H9 (cell line): Measurements from ENCODE around the gene APOL6. TPM values are rescaled to one million over a fixed set of nuclear protein-coding genes. Genes with fewer than 3 reads are reported as not detected.

Experiments
- DNase-seq: peaks from one replicate; pipeline ENCODE4 v3.0.0-alpha.2; 2017
- H2AFZ ChIP-seq: one replicate; pipeline ENCODE4 v1.6.1; 2013; ENCODE audit warnings: mild to moderate bottlenecking, low read length, control low read depth, moderate library complexity
- H2AK5ac ChIP-seq: 2 replicates; pipeline ENCODE4 v1.6.1; 2013; ENCODE audit warnings: low read length, control low read depth, mixed read lengths; ENCODE audit not compliant: insufficient read length
- H2BK120ac ChIP-seq: one replicate; pipeline ENCODE4 v1.6.1; 2013; ENCODE audit warnings: low read depth, mild to moderate bottlenecking, low read length, control low read depth, inconsistent platforms; ENCODE audit not compliant: poor library complexity, severe bottlenecking
- H2BK12ac ChIP-seq: 2 replicates; pipeline ENCODE4 v1.6.1; 2013; ENCODE audit warnings: low read length, control low read depth, mixed read lengths, low read depth; ENCODE audit not compliant: insufficient read length
- H2BK15ac ChIP-seq: 2 replicates; pipeline ENCODE4 v1.6.1; 2013; ENCODE audit warnings: low read depth, low read length, control low read depth
- H2BK20ac ChIP-seq: one replicate; pipeline ENCODE4 v1.6.1; 2013; ENCODE audit warnings: low read depth, mild to moderate bottlenecking, low read length, control low read depth, inconsistent platforms; ENCODE audit not compliant: poor library complexity, severe bottlenecking
- H2BK5ac ChIP-seq: 2 replicates; pipeline ENCODE4 v1.6.1; 2013; ENCODE audit warnings: low read length, control low read depth, mixed read lengths; ENCODE audit not compliant: insufficient read length
- H3K14ac ChIP-seq: 2 replicates; pipeline ENCODE4 v1.6.1; 2013; ENCODE audit warnings: low read length, control low read depth; ENCODE audit not compliant: insufficient read depth
- H3K18ac ChIP-seq: 2 replicates; pipeline ENCODE4 v1.6.1; 2013; ENCODE audit warnings: low read depth, mild to moderate bottlenecking, mixed read lengths, low read length, control low read depth; ENCODE audit not compliant: insufficient read length
- H3K23ac ChIP-seq: 2 replicates; pipeline ENCODE4 v1.6.1; 2013; ENCODE audit warnings: low read length, control low read depth, mixed read lengths, low read depth; ENCODE audit not compliant: insufficient read length
- H3K23me2 ChIP-seq: 2 replicates; pipeline ENCODE4 v1.6.1; 2013; ENCODE audit warnings: low read depth, mild to moderate bottlenecking, mixed read lengths, low read length, control low read depth; ENCODE audit not compliant: insufficient read length, poor library complexity, severe bottlenecking
- H3K27ac ChIP-seq: 2 replicates; pipeline ENCODE4 v1.5.1; 2013; ENCODE audit warnings: low read length, control low read depth, mixed read lengths, low read depth; ENCODE audit not compliant: insufficient read length
- H3K27me3 ChIP-seq: 2 replicates; pipeline ENCODE4 v1.6.1; 2013; ENCODE audit warnings: low read length, control low read depth, inconsistent platforms; ENCODE audit not compliant: insufficient read depth
- H3K4ac ChIP-seq: 2 replicates; pipeline ENCODE4 v1.6.1; 2013; ENCODE audit warnings: low read depth, mild to moderate bottlenecking, control low read depth, inconsistent platforms, low read length, moderate library complexity
- H3K4me1 ChIP-seq: 2 replicates; pipeline ENCODE4 v1.6.1; 2013; ENCODE audit warnings: low read length, control low read depth, inconsistent platforms; ENCODE audit not compliant: insufficient read depth
- H3K4me2 ChIP-seq: 2 replicates; pipeline ENCODE4 v1.6.1; 2013; ENCODE audit warnings: low read length, control low read depth, mixed read lengths; ENCODE audit not compliant: insufficient read length, insufficient read depth
- H3K56ac ChIP-seq: 2 replicates; pipeline ENCODE4 v1.6.1; 2013; ENCODE audit warnings: low read depth, mild to moderate bottlenecking, mixed read lengths, low read length, control low read depth; ENCODE audit not compliant: insufficient read length
- H3K79me1 ChIP-seq: 2 replicates; pipeline ENCODE4 v1.6.1; 2013; ENCODE audit warnings: low read depth, mild to moderate bottlenecking, moderate library complexity, low read length, control low read depth, inconsistent platforms; ENCODE audit not compliant: insufficient read depth, poor library complexity, severe bottlenecking
- H3K79me2 ChIP-seq: 2 replicates; pipeline ENCODE4 v1.6.1; 2013; ENCODE audit warnings: low read length, control low read depth, inconsistent platforms; ENCODE audit not compliant: insufficient read depth
- H3K9ac ChIP-seq: 2 replicates; pipeline ENCODE4 v1.6.1; 2013; ENCODE audit warnings: low read length, control low read depth, mixed read lengths; ENCODE audit not compliant: insufficient read length; ENCODE audit errors: extremely low read depth
- H3K9me3 ChIP-seq: one replicate; pipeline ENCODE4 v1.6.1; 2013; ENCODE audit warnings: low read depth, low read length, inconsistent platforms; ENCODE audit not compliant: control insufficient read depth
- H3T11ph ChIP-seq: one replicate; pipeline ENCODE4 v1.6.1; 2013; ENCODE audit warnings: mild to moderate bottlenecking, low read length, control low read depth, inconsistent platforms
- H4K20me1 ChIP-seq: one replicate; pipeline ENCODE4 v1.6.1; 2013; ENCODE audit not compliant: control insufficient read depth, insufficient read length, insufficient read depth
- H4K5ac ChIP-seq: 2 replicates; pipeline ENCODE4 v1.6.1; 2013; ENCODE audit warnings: low read depth, mild to moderate bottlenecking, mixed read lengths, low read length, control low read depth; ENCODE audit not compliant: insufficient read length
- H4K8ac ChIP-seq: replicated peaks from 2 replicates; pipeline ENCODE4 v1.6.1; 2013; ENCODE audit warnings: low read length, control low read depth, mixed read lengths, low read depth; ENCODE audit not compliant: insufficient read length
- H4K91ac ChIP-seq: 2 replicates; pipeline ENCODE4 v1.6.1; 2013; ENCODE audit warnings: low read depth, mild to moderate bottlenecking, moderate library complexity, mixed read lengths, low read length, control low read depth; ENCODE audit not compliant: insufficient read length
- H3K27ac Mint-ChIP-seq, 3 experiments: 2 replicates in 2 of 3; 3 replicates in 1 of 3; pipeline ENCODE4 v1.8.0; 2020 to 2021; ENCODE audit warnings: mixed read lengths in 3 of 3, mild to moderate bottlenecking in 1 of 3, moderate library complexity in 1 of 3
- H3K27me3 Mint-ChIP-seq: 2 replicates; pipeline ENCODE4 v1.8.0; 2021; ENCODE audit warnings: low read depth, mild to moderate bottlenecking, moderate library complexity, mixed read lengths
- H3K36me3 Mint-ChIP-seq, 3 experiments: 2 replicates in 2 of 3; 3 replicates in 1 of 3; pipeline ENCODE4 v1.8.0; 2020 to 2021; ENCODE audit warnings: low read depth in 3 of 3, mixed read lengths in 3 of 3; ENCODE audit not compliant: insufficient read depth in 1 of 3
- H3K4me1 Mint-ChIP-seq, 2 experiments: 2 replicates each; pipeline ENCODE4 v1.8.0; 2020; ENCODE audit warnings: mixed read lengths in 2 of 2
- H3K4me3 Mint-ChIP-seq, 2 experiments: 2 replicates in 1 of 2; 3 replicates in 1 of 2; pipeline ENCODE4 v1.8.0; 2020 to 2021; ENCODE audit warnings: mild to moderate bottlenecking in 2 of 2, mixed read lengths in 2 of 2, moderate library complexity in 1 of 2
- H3K9me3 Mint-ChIP-seq, 2 experiments: 2 replicates in 1 of 2; 3 replicates in 1 of 2; pipeline ENCODE4 v1.8.0; 2020; ENCODE audit warnings: mild to moderate bottlenecking in 2 of 2, mixed read lengths in 2 of 2, moderate library complexity in 1 of 2
- CTCF ChIP-seq: fragments of 200-600 bp; sonication (generic); conservative IDR thresholded peaks from 3 replicates; pipeline ENCODE4 v1.8.0; 2021; ENCODE audit warnings: antibody characterized with exemption, mild to moderate bottlenecking
- WGBS: extraction: QIAGEN DNeasy Blood & Tissue Kit; methylation state at CpG from one replicate; pipeline ENCODE4 v1.1.7; 2013; ENCODE audit warnings: missing lambda C conversion rate, low lambda C conversion rate, mixed read lengths; ENCODE audit not compliant: insufficient read length; ENCODE audit errors: extremely low coverage; 5-methylcytosine and 5-hydroxymethylcytosine counted together
- total RNA-seq: library from RNA; stranded (reverse); gene quantifications from 2 replicates; pipeline ENCODE4 v1.2.1, GENCODE V29; 2021

Gene APOL6
- total RNA-seq, 1 experiment from 2014 or later = 0.07 TPM

- Histone ChIP-seq H3K4me1 (no peaks in the 10 kb centered on the region), H2BK20ac (no peak overlapping the region), H3K79me1 (no peaks in the 10 kb centered on the region), H2BK120ac (no peak overlapping the region), H3T11ph (no peak overlapping the region), H4K8ac (no peak overlapping the region), H2BK15ac (no peak overlapping the region), H4K91ac (no peak overlapping the region), H4K5ac (no peak overlapping the region), H3K56ac (no peak overlapping the region), H3K18ac (no peak overlapping the region), H3K4me2 (no peak overlapping the region), H3K9ac (no peak overlapping the region), H3K23me2 (no peaks in the 10 kb centered on the region), H2BK12ac (no peak overlapping the region), H3K27ac (no peak overlapping the region), H2AK5ac (no peak overlapping the region), H3K27me3 (no peaks in the 10 kb centered on the region), H3K79me2 (no peaks in the 10 kb centered on the region), H2AFZ (no peak overlapping the region), H3K14ac (no peak overlapping the region), H3K9me3 (no peaks in the 10 kb centered on the region), H3K4ac (no peak overlapping the region), H4K20me1 (no peaks in the 10 kb centered on the region), H2BK5ac (no peak overlapping the region), H3K23ac (no peak overlapping the region)
- H3K27ac Mint-ChIP-seq = no peak overlapping the region
- no peak overlapping the region for H3K4me3 Mint-ChIP-seq
- no peaks in the 10 kb centered on the region for H3K9me3 Mint-ChIP-seq
- peaks cover 0 to 5% of the 10 kb centered on the region in 2 experiments; a peak in 1 of 4 replicates for H3K4me1 Mint-ChIP-seq
- TF ChIP-seq CTCF = no peak
- no CpG with 5 or more reads among the region's 7 CpGs for WGBS
- H3K36me3 Mint-ChIP-seq = no peaks in the 10 kb centered on the region
- H3K27me3 Mint-ChIP-seq = peaks cover 9% of the 10 kb centered on the region
- DNase-seq = no peak
Measured at GRCh38 chr22:35616043-35616442, 32.2 kb upstream of the APOL6 start.
